IMR-90 (cell line): ENCODE data around the gene FGF21. TPM values are rescaled to one million over a fixed set of nuclear protein-coding genes. Genes with fewer than 3 reads are reported as not detected.

Experiments used
- ATAC-seq: fragments of 200-7000 bp; cut with Tn5 transposase; 2 replicates; pipeline ENCODE4 v1.9.1; 2020; ENCODE audit warnings: low read depth, mild to moderate bottlenecking, moderate library complexity
- BruUV-seq: library from RNA; stranded (reverse); fragments of 400-500 nt; replicated peaks from 2 replicates; lab custom pipeline; 2021; lab: Mats Ljungman, UMichigan
- CTCF ChIA-PET: fragments of 300-600 bp; formaldehyde crosslinking; extraction: SDS; loops from one replicate; lab custom pipeline; 2021; ENCODE audit warnings: antibody characterized with exemption; lab: Yijun Ruan, JAX
- POLR2A ChIA-PET: fragments of 300-600 bp; sonication (Branson Sonifier 250); formaldehyde crosslinking; loops from one replicate; lab custom pipeline; 2022; ENCODE audit warnings: antibody characterized with exemption; ENCODE audit not compliant: unreplicated experiment; lab: Charles Lee
- DNase-seq: peaks from one replicate; pipeline ENCODE4 v3.0.0; 2013
- H2AFZ ChIP-seq: replicated peaks from 2 replicates; pipeline ENCODE3; 2013; ENCODE audit warnings: low read length, mild to moderate bottlenecking; ENCODE audit not compliant: poor library complexity
- H2AK5ac ChIP-seq: 2 replicates; pipeline ENCODE4 v1.6.1; 2013; ENCODE audit warnings: low read depth, low read length, inconsistent platforms
- H2AK9ac ChIP-seq: replicated peaks from 2 replicates; pipeline ENCODE3; 2013; ENCODE audit warnings: mild to moderate bottlenecking, low read depth, low read length, moderate library complexity; ENCODE audit not compliant: poor library complexity
- H2BK120ac ChIP-seq: 2 replicates; pipeline ENCODE4 v1.6.1; 2013; ENCODE audit warnings: low read depth, low read length, inconsistent platforms
- H2BK15ac ChIP-seq: 3 replicates; pipeline ENCODE4 v1.6.1; 2013; ENCODE audit warnings: low read depth, low read length, inconsistent platforms
- H2BK20ac ChIP-seq: 2 replicates; pipeline ENCODE4 v1.6.1; 2013; ENCODE audit warnings: low read depth, mild to moderate bottlenecking, inconsistent platforms, low read length, moderate library complexity
- H2BK5ac ChIP-seq: 2 replicates; pipeline ENCODE4 v1.6.1; 2013; ENCODE audit warnings: mild to moderate bottlenecking, low read depth, low read length, inconsistent platforms; ENCODE audit not compliant: poor library complexity, severe bottlenecking
- H3K14ac ChIP-seq: replicated peaks from 2 replicates; pipeline ENCODE4 v1.6.1; 2013; ENCODE audit warnings: low read depth, low read length, inconsistent platforms
- H3K18ac ChIP-seq: 2 replicates; pipeline ENCODE4 v1.6.1; 2013; ENCODE audit warnings: low read depth, low read length, control low read depth
- H3K23ac ChIP-seq: 2 replicates; pipeline ENCODE4 v1.6.1; 2013; ENCODE audit warnings: low read depth, low read length, inconsistent platforms
- H3K27ac ChIP-seq: 2 replicates; pipeline ENCODE4 v1.5.1; 2013; ENCODE audit warnings: mild to moderate bottlenecking, control low read depth, low read length; ENCODE audit not compliant: insufficient read depth
- H3K27me3 ChIP-seq: 2 replicates; pipeline ENCODE4 v1.6.1; 2013; ENCODE audit warnings: low read length; ENCODE audit not compliant: control insufficient read depth, insufficient read depth
- H3K36me3 ChIP-seq: 2 replicates; pipeline ENCODE4 v1.6.1; 2013; ENCODE audit warnings: low read length, mixed read lengths; ENCODE audit not compliant: control insufficient read depth, insufficient read depth
- H3K4ac ChIP-seq: 2 replicates; pipeline ENCODE4 v1.6.1; 2013; ENCODE audit warnings: low read depth, low read length, inconsistent platforms
- H3K4me1 ChIP-seq: 2 replicates; pipeline ENCODE4 v1.6.1; 2013; ENCODE audit warnings: low read length, mixed read lengths; ENCODE audit not compliant: control insufficient read depth, insufficient read depth
- H3K4me2 ChIP-seq: 2 replicates; pipeline ENCODE4 v1.6.1; 2013; ENCODE audit warnings: low read depth, mild to moderate bottlenecking, control low read depth, low read length, moderate library complexity
- H3K4me3 ChIP-seq: 2 replicates; pipeline ENCODE4 v1.5.1; 2013; ENCODE audit warnings: low read depth, mild to moderate bottlenecking, control low read depth, low read length, moderate library complexity; ENCODE audit not compliant: insufficient read depth
- H3K56ac ChIP-seq: 2 replicates; pipeline ENCODE4 v1.6.1; 2013; ENCODE audit warnings: low read length, inconsistent platforms; ENCODE audit not compliant: insufficient read depth; ENCODE audit errors: extremely low read depth
- H3K79me1 ChIP-seq, 2 experiments: 2 replicates each; pipeline ENCODE4 v1.6.1; 2013; ENCODE audit warnings: low read length in 2 of 2, inconsistent platforms in 1 of 2, low read depth in 1 of 2
- H3K9ac ChIP-seq: 2 replicates; pipeline ENCODE4 v1.6.1; 2013; ENCODE audit warnings: low read depth, low read length, control low read depth
- H3K9me1 ChIP-seq: 2 replicates; pipeline ENCODE4 v1.6.1; 2013; ENCODE audit warnings: low read length, inconsistent platforms; ENCODE audit not compliant: insufficient read depth
- H3K9me3 ChIP-seq: 2 replicates; pipeline ENCODE4 v1.6.1; 2013; ENCODE audit warnings: low read length; ENCODE audit not compliant: control insufficient read depth, insufficient read depth
- H4K20me1 ChIP-seq: 2 replicates; pipeline ENCODE4 v1.6.1; 2013; ENCODE audit warnings: low read length, inconsistent platforms; ENCODE audit not compliant: insufficient read depth
- H4K5ac ChIP-seq: 2 replicates; pipeline ENCODE4 v1.6.1; 2013; ENCODE audit warnings: mild to moderate bottlenecking, low read depth, low read length, control low read depth
- H4K8ac ChIP-seq, 2 experiments: 2 replicates each; pipeline ENCODE4 v1.6.1; 2013; ENCODE audit warnings: low read depth in 2 of 2, low read length in 2 of 2, control low read depth in 1 of 2, inconsistent platforms in 1 of 2
- H4K91ac ChIP-seq: 2 replicates; pipeline ENCODE4 v1.6.1; 2013; ENCODE audit warnings: low read depth, low read length, inconsistent platforms; ENCODE audit not compliant: insufficient read depth
- BHLHE40 ChIP-seq: fragments of 150-350 bp; IDR thresholded peaks from 2 replicates; pipeline ENCODE4 v1.6.1; 2016; ENCODE audit warnings: mild to moderate bottlenecking, low read depth, low read length
- CHD1 ChIP-seq: IDR thresholded peaks from 2 replicates; pipeline ENCODE4 v1.6.1; 2012; ENCODE audit warnings: low read depth, low read length, improper control_type of control experiment
- CTCF ChIP-seq: conservative IDR thresholded peaks from 2 replicates; pipeline ENCODE4 v1.5.1; 2012; ENCODE audit warnings: mild to moderate bottlenecking, low read depth, low read length, improper control_type of control experiment
- ELK1 ChIP-seq: fragments of 150-350 bp; IDR thresholded peaks from 2 replicates; pipeline ENCODE4 v1.6.1; 2016; ENCODE audit warnings: low read depth, mild to moderate bottlenecking, low read length, moderate library complexity, borderline replicate concordance
- FOS ChIP-seq: fragments of 150-350 bp; IDR thresholded peaks from 2 replicates; pipeline ENCODE4 v1.6.1; 2016; ENCODE audit warnings: low read depth, low read length
- MAZ ChIP-seq: IDR thresholded peaks from 2 replicates; pipeline ENCODE4 v1.6.1; 2012; ENCODE audit warnings: low read depth, mild to moderate bottlenecking, low read length, improper control_type of control experiment, moderate library complexity, borderline replicate concordance
- MXI1 ChIP-seq: IDR thresholded peaks from 2 replicates; pipeline ENCODE4 v1.6.1; 2012; ENCODE audit warnings: low read depth, mild to moderate bottlenecking, low read length, moderate library complexity, borderline replicate concordance
- POLR2A ChIP-seq: IDR thresholded peaks from 2 replicates; pipeline ENCODE4 v1.6.1; 2012; ENCODE audit warnings: mild to moderate bottlenecking, low read depth, low read length
- RAD21 ChIP-seq: IDR thresholded peaks from 2 replicates; pipeline ENCODE4 v1.6.1; 2012; ENCODE audit warnings: low read length, improper control_type of control experiment
- RCOR1 ChIP-seq: IDR thresholded peaks from 2 replicates; pipeline ENCODE4 v1.6.1; 2012; ENCODE audit warnings: mild to moderate bottlenecking, low read length, improper control_type of control experiment; ENCODE audit not compliant: insufficient replicate concordance
- RFX5 ChIP-seq: IDR thresholded peaks from 2 replicates; pipeline ENCODE4 v1.8.0; 2012; ENCODE audit warnings: low read depth, mild to moderate bottlenecking, low read length, moderate library complexity
- SMC3 ChIP-seq: fragments of 150-350 bp; IDR thresholded peaks from 2 replicates; pipeline ENCODE4 v1.6.1; 2016; ENCODE audit warnings: low read depth, mild to moderate bottlenecking, antibody characterized with exemption, low read length, moderate library complexity
- USF2 ChIP-seq: fragments of 150-350 bp; IDR thresholded peaks from 2 replicates; pipeline ENCODE4 v1.6.1; 2017; ENCODE audit warnings: mild to moderate bottlenecking, antibody characterized with exemption, low read length, low read depth
- WGBS, 2 experiments: methylation state at CpG; one replicate each; pipeline versions ENCODE4 v1.1.5 to v1.1.7; 2013; ENCODE audit warnings: missing lambda C conversion rate in 2 of 2; ENCODE audit not compliant: insufficient read length in 1 of 2; ENCODE audit errors: extremely low coverage in 2 of 2; 5-methylcytosine and 5-hydroxymethylcytosine counted together
- dilution Hi-C: fragments of 300-500 bp; cut with HindIII; formaldehyde crosslinking; loops from one replicate; pipeline ENCODE4 v1.14.3; 2018; ENCODE audit warnings: low sequenced_read_pairs; ENCODE audit not compliant: unreplicated experiment
- in situ Hi-C: fragments of 300-500 bp; cut with MboI; formaldehyde crosslinking; loops from 3 replicates; pipeline ENCODE4 v1.14.3; 2019; ENCODE audit warnings: low sequenced_read_pairs, inconsistent platforms, mixed read lengths
- intact Hi-C: fragments of 100-400 bp; cut with micrococcal nuclease; formaldehyde crosslinking; loops from 2 replicates; pipeline ENCODE4 v1.10.0; 2022
- polyA plus RNA-seq, 3 experiments: library from polyadenylated mRNA; depleted of rRNA; stranded (reverse); fragments of >200 nt; gene quantifications; 2 replicates each; pipeline ENCODE4 v1.2.3, GENCODE V29; 2012; ENCODE audit warnings: low replicate concordance in 1 of 3
- total RNA-seq: library from RNA; depleted of rRNA; stranded (reverse); fragments of >200 nt; gene quantifications from 2 replicates; pipeline ENCODE4 v1.2.3, GENCODE V29; 2012

FGF21 gene
- total and polyA plus RNA-seq, 2 of the 4 experiments (the other 2 are of a cell fraction) = not detected

GRCh38 chr19:48798937-48799336 lies 43.6 kb downstream of the FGF21 start:
- Histone ChIP-seq H4K91ac (no peak overlapping the region), H3K56ac (no peak overlapping the region), H3K36me3 (no peaks in the 10 kb centered on the region), H2AFZ (peak overlapping the region; percentile 58), H2BK20ac (no peak overlapping the region), H3K18ac (no peak overlapping the region), H3K4me1 (peaks cover 10% of the 10 kb centered on the region), H2BK120ac (no peak overlapping the region), H3K27me3 (no peaks in the 10 kb centered on the region), H4K5ac (no peak overlapping the region), H3K23ac (no peak overlapping the region), H2AK5ac (no peak overlapping the region), H2BK15ac (no peak overlapping the region), H3K79me1 (no peaks in the 10 kb centered on the region; a peak in 1 of 4 replicates), H2BK5ac (no peak overlapping the region), H3K14ac (0 out of 2 replicates have a peak overlapping the region, but pooled peaks have one; percentile 11), H2AK9ac (peak overlapping the region; percentile 37), H3K9me3 (no peaks in the 10 kb centered on the region), H3K4ac (no peak overlapping the region), H4K20me1 (0 out of 2 replicates have a peak, but pooled peaks cover 2% of the 10 kb centered on the region), H3K9ac (no peak overlapping the region), H3K4me2 (no peak overlapping the region), H3K27ac (no peak overlapping the region), H3K4me3 (no peak overlapping the region), H3K9me1 (no peaks in the 10 kb centered on the region), H4K8ac (no peak overlapping the region)
- ChIA-PET CTCF (no interaction called here), POLR2A (interaction anchor here (1.1 kb wide), 1 partner anchor 12 kb away, joined by 3 read pairs; the partner anchor contains the start of gene BCAT2)
- dilution Hi-C loops (no loop called here), intact Hi-C loops (no loop called here), in situ Hi-C loops (no loop called here)
- TF ChIP-seq FOS = no peak
- TF ChIP-seq SMC3 = no peak
- TF ChIP-seq RCOR1 = no peak
- TF ChIP-seq RAD21 = no peak
- no peak for TF ChIP-seq ELK1
- TF ChIP-seq CHD1 = no peak
- TF ChIP-seq BHLHE40 = no peak
- no peak for TF ChIP-seq RFX5
- TF ChIP-seq MAZ = no peak
- TF ChIP-seq CTCF = no peak
- no peak for TF ChIP-seq MXI1
- TF ChIP-seq USF2 = no peak
- TF ChIP-seq POLR2A = no peak
- no TSS peak for BruUV-seq
- ATAC-seq (no peak), DNase-seq (peak; percentile 14)
- WGBS, 2 experiments = 80% methylated on average over 1 of the region's 6 CpGs; no CpG with 5 or more reads in 1 of the 2 experiments
